Measurements from ENCODE around the gene CYP2U1.
"Not testable (repeated sequence)": the region's sequence is repeated elsewhere in the genome, so short reads cannot be mapped to it uniquely, and the experiment has no call there.

The CYP2U1 gene

GRCh38 chr4:107922486-107923473 is 8.6 kb upstream of the CYP2U1 start:
- DNase-seq: no peak

GRCh38 chr4:107925713-107926112 is 5.6 kb upstream of the CYP2U1 start:
- not testable (repeated sequence) for DNase-seq

- not testable (repeated sequence) for DNase-seq
Observed at GRCh38 chr4:107926875-107927274, 4.5 kb upstream of the CYP2U1 start.

GRCh38 chr4:107931775-107932321 is 499 bp downstream of the CYP2U1 start:
- peak in 1 of 2 donors; percentile 32 for DNase-seq

- no peak for DNase-seq
Observed at GRCh38 chr4:107935246-107935645, 3.9 kb downstream of the CYP2U1 start.

GRCh38 chr4:107937040-107937439 is 5.7 kb downstream of the CYP2U1 start:
- DNase-seq: no peak

GRCh38 chr4:107939307-107939706 is 8.0 kb downstream of the CYP2U1 start:
- no peak for DNase-seq

- no peak for DNase-seq
Observed at GRCh38 chr4:107945809-107946208, 14.5 kb downstream of the CYP2U1 start.

GRCh38 chr4:107950746-107951540 is 19.6 kb downstream of the CYP2U1 start:
- DNase-seq: no peak

- no peak for DNase-seq
Observed at GRCh38 chr4:107951551-107951950, 20.2 kb downstream of the CYP2U1 start.

GRCh38 chr4:107956011-107956410 is 24.7 kb downstream of the CYP2U1 start:
- DNase-seq: no peak

GRCh38 chr4:107966903-107967302 is 35.6 kb downstream of the CYP2U1 start:
- no peak for DNase-seq

GRCh38 chr4:107967519-107967918 is 36.2 kb downstream of the CYP2U1 start:
- not testable (repeated sequence) for DNase-seq

- not testable (repeated sequence) for DNase-seq
Observed at GRCh38 chr4:107967921-107968320, 36.6 kb downstream of the CYP2U1 start.

GRCh38 chr4:107970063-107970798 is 38.9 kb downstream of the CYP2U1 start:
- no peak for DNase-seq

GRCh38 chr4:107972605-107973004 is 41.3 kb downstream of the CYP2U1 start:
- no peak for DNase-seq

- DNase-seq: no peak
Observed at GRCh38 chr4:107974523-107974922, 43.2 kb downstream of the CYP2U1 start.

- no peak for DNase-seq
Observed at GRCh38 chr4:107977482-107977881, 46.1 kb downstream of the CYP2U1 start.

- no peak for DNase-seq
Observed at GRCh38 chr4:107977966-107978705, 46.8 kb downstream of the CYP2U1 start.

GRCh38 chr4:107978716-107979451 is 47.5 kb downstream of the CYP2U1 start:
- no peak for DNase-seq

Measured in CD4-positive, alpha-beta T cell treated with Interleukin-1 beta for 1 hour (primary cell).